Measurements from ENCODE around the gene KRTAP4-6. TPM values are rescaled to one million over a fixed set of nuclear protein-coding genes. Genes with fewer than 3 reads are reported as not detected.

KRTAP4-6 gene
- total and polyA plus RNA-seq, 2 of the 13 experiments (the other 11 are each of a cell fraction or from before 2014, with no cell fraction given): not detected

GRCh38 chr17:41151525-41151924 lies 11.2 kb upstream of the KRTAP4-6 start:
- BruUV-seq (replicated peaks): no TSS peak
- H3K9me3 ChIP-seq (ENCODE audit: low read length): no peaks in the 10 kb centered on the region
- no peak overlapping the region for H3K4me2 ChIP-seq (ENCODE audit: low read depth, low read length)
- CTCF ChIA-PET (ENCODE audit: low intra/inter-chr PET ratio, low total read pairs): no interaction called here
- no peaks in the 10 kb centered on the region for H3K4me1 ChIP-seq (ENCODE audit: insufficient read depth, low read length)
- DNase-seq (ENCODE audit: low spot score) (no peak), ATAC-seq (no peak), FAIRE-seq (no peak)
- intact Hi-C loops (cut with micrococcal nuclease; ENCODE audit: unreplicated experiment) (no loop called here), in situ Hi-C loops (cut with HindIII; ENCODE audit: extremely low pct_ligation_motif_present, low pct_unique_long_range_greater_than_20kb) (no loop called here)
- H3K9ac ChIP-seq (ENCODE audit: insufficient read depth, low read depth, low read length): no peak overlapping the region
- no peak overlapping the region for H3K27ac ChIP-seq (ENCODE audit: extremely low read length, insufficient read depth, low read length)
- H2AFZ ChIP-seq (ENCODE audit: low read length): no peak overlapping the region
- H3K4me3 ChIP-seq (replicated peaks in 1 of 3; ENCODE audit: insufficient read depth in 1 of 3, low read depth in 2 of 3, low read length in 3 of 3): no peak overlapping the region
- no peaks in the 10 kb centered on the region for H4K20me1 ChIP-seq (ENCODE audit: insufficient read depth, low read length)
- no peaks in the 10 kb centered on the region for H3K36me3 ChIP-seq (replicated peaks in 1 of 2; ENCODE audit: control insufficient read depth in 1 of 2, insufficient read depth in 2 of 2, low read length in 2 of 2)
- POLR2A ChIA-PET: no interaction called here
- TF ChIP-seq ZBTB42 (CRISPR knock-in tag; IDR thresholded peaks at IDR 0.05) (no peak), BCL3 (CRISPR knock-in tag; IDR thresholded peaks at IDR 0.05) (no peak), MAFK (conservative IDR thresholded peaks at IDR 0.05 in 1 of 2, IDR thresholded peaks at IDR 0.05 in 1 of 2; ENCODE audit: low read length in 2 of 2) (peak; percentile 58 to 79), ZNF430 (CRISPR knock-in tag; IDR thresholded peaks at IDR 0.05) (no peak), MAFF (IDR thresholded peaks at IDR 0.05; ENCODE audit: low read depth, low read length) (peak; percentile 50; the same call in 1 of the 2 replicates), CREB1 (IDR thresholded peaks at IDR 0.05) (no peak), CREB1 (CRISPR knock-in tag; IDR thresholded peaks at IDR 0.05) (no peak)
- WGBS (ENCODE audit: low lambda C conversion rate): 17% methylated on average over 2 of the region's 2 CpGs
- no peaks in the 10 kb centered on the region; a peak in 1 of 5 replicates for H3K27me3 ChIP-seq (ENCODE audit: control insufficient read depth in 1 of 2, insufficient read depth in 2 of 2, low read length in 2 of 2)
- no peaks in the 10 kb centered on the region for H3K79me2 ChIP-seq (ENCODE audit: insufficient read depth, low read length)

- intact Hi-C loops (cut with micrococcal nuclease; ENCODE audit: unreplicated experiment): no loop called here
- H2AFZ ChIP-seq (ENCODE audit: low read length): no peak overlapping the region
- no peak overlapping the region for H3K4me3 ChIP-seq (replicated peaks in 1 of 3; ENCODE audit: insufficient read depth in 1 of 3, low read depth in 2 of 3, low read length in 3 of 3)
- CTCF ChIA-PET (ENCODE audit: low intra/inter-chr PET ratio, low total read pairs): no interaction called here
- H4K20me1 ChIP-seq (ENCODE audit: insufficient read depth, low read length): no peaks in the 10 kb centered on the region
- no TSS peak for BruUV-seq (replicated peaks)
- H3K79me2 ChIP-seq (ENCODE audit: insufficient read depth, low read length): no peaks in the 10 kb centered on the region
- in situ Hi-C loops (cut with HindIII; ENCODE audit: extremely low pct_ligation_motif_present, low pct_unique_long_range_greater_than_20kb): no loop called here
- H3K36me3 ChIP-seq (replicated peaks in 1 of 2; ENCODE audit: control insufficient read depth in 1 of 2, insufficient read depth in 2 of 2, low read length in 2 of 2): no peaks in the 10 kb centered on the region
- WGBS (ENCODE audit: low lambda C conversion rate): 22% methylated on average over 4 of the region's 4 CpGs
- no peak for ATAC-seq
- no peak overlapping the region for H3K9ac ChIP-seq (ENCODE audit: insufficient read depth, low read depth, low read length)
- H3K9me3 ChIP-seq (ENCODE audit: low read length): no peaks in the 10 kb centered on the region
- no peak for DNase-seq (ENCODE audit: low spot score)
- H3K4me1 ChIP-seq (ENCODE audit: insufficient read depth, low read length): no peaks in the 10 kb centered on the region
- no peaks in the 10 kb centered on the region; a peak in 1 of 5 replicates for H3K27me3 ChIP-seq (ENCODE audit: control insufficient read depth in 1 of 2, insufficient read depth in 2 of 2, low read length in 2 of 2)
- no peak overlapping the region for H3K27ac ChIP-seq (ENCODE audit: extremely low read length, insufficient read depth, low read length)
- no peak overlapping the region for H3K4me2 ChIP-seq (ENCODE audit: low read depth, low read length)
- TF ChIP-seq CEBPB (IDR thresholded peaks at IDR 0.05; ENCODE audit: borderline replicate concordance, low read depth, low read length) (peak; percentile 22; the same call in 1 of the 2 replicates), ZNF460 (CRISPR knock-in tag; IDR thresholded peaks at IDR 0.05; ENCODE audit: borderline replicate concordance) (no peak)
- FAIRE-seq: no peak
- POLR2A ChIA-PET: no interaction called here
These were observed 9.7 kb upstream of the KRTAP4-6 start for GRCh38 chr17:41150026-41150425.
